GM12873 (cell line): Measurements from ENCODE around the gene CCDC15.

ENCODE experiments used
- CTCF ChIP-seq: IDR thresholded peaks from 2 replicates; pipeline ENCODE4 v1.5.1; 2012; ENCODE audit warnings: low read depth, mild to moderate bottlenecking, moderate library complexity, low read length, control low read depth; ENCODE audit not compliant: insufficient read depth; ENCODE audit errors: missing control alignments

Gene CCDC15

GRCh38 chr11:124920870-124921609 lies 33.0 kb upstream of the CCDC15 start:
- TF ChIP-seq CTCF, result no peak

GRCh38 chr11:124922831-124923230 lies 31.2 kb upstream of the CCDC15 start:
- TF ChIP-seq CTCF, result no peak

- no peak for TF ChIP-seq CTCF
Observed at GRCh38 chr11:124923296-124923695, 30.7 kb upstream of the CCDC15 start.

- TF ChIP-seq CTCF, result no peak
Observed at GRCh38 chr11:124928942-124929665, 24.9 kb upstream of the CCDC15 start.

- TF ChIP-seq CTCF, result no peak
Observed at GRCh38 chr11:124930799-124931198, 23.2 kb upstream of the CCDC15 start.

GRCh38 chr11:124934862-124935547 lies 19.0 kb upstream of the CCDC15 start:
- no peak for TF ChIP-seq CTCF
